D721Med (cell line): ENCODE measurements around the gene GNG7.

Source experiments
- DNase-seq: peaks from one replicate; pipeline ENCODE4 v3.0.0; 2011; ENCODE audit warnings: low spot score; ENCODE audit not compliant: insufficient read length
- FAIRE-seq: peaks from 2 replicates; lab custom pipeline; 2011; peaks lifted over from hg19 to GRCh38; lab: Jason Lieb, UNC
- TF ChIP-seq, protein P1 (sequence below): IDR thresholded peaks from 2 replicates; pipeline ENCODE4 v1.5.1; 2012; ENCODE audit warnings: mild to moderate bottlenecking, control low read depth; ENCODE audit not compliant: insufficient read depth; ENCODE audit errors: missing control alignments

GNG7 gene

DNA sequence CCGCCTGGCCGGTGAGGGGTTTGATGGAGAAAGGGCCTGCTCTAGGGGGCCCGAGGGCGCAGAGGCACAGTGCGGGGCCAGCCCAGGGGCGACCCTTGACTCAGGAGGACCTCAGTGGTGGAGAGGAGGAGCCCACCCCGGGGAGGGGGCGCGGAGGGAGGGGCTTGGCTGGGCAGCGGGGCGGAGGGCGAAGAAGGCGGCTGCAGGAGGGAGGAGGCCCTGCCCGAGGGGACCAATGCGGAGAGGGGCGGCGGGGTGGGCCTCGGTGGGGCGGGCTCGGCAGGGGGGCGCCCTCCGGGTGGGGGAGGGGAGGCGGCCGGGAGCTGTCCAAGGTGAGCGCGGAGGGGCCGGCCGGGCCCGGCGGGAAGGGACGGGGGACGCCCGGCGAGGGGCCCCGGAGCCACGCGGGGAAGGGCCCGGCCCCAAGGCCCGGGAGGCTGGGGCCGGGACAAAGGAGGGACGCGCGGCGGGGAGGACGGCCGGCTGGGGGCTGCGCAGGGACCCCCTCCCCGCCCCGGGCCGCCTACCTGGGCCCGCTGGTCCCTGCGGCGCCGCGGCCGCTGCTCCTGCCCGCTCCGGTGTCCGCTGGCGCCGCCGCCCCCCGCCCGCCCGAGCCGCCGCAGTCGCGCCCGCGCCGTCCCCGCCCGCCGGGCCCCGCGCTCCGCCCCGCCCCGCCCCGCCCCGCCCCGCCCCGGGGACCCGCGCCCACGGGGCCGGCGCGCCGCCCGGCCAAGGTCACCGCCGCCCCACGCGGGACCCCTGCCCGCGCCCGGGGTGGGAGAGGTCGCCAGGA is 18.5 kb upstream of the GNG7 start, which contains the start of gene DIRAS1:
Gene DIRAS1, minus strand, starts transcription at position 596 of the 793 bp plus-strand sequence. CDS start 3,566 bp downstream, outside the sequence.
- TF ChIP-seq, protein P1, sequence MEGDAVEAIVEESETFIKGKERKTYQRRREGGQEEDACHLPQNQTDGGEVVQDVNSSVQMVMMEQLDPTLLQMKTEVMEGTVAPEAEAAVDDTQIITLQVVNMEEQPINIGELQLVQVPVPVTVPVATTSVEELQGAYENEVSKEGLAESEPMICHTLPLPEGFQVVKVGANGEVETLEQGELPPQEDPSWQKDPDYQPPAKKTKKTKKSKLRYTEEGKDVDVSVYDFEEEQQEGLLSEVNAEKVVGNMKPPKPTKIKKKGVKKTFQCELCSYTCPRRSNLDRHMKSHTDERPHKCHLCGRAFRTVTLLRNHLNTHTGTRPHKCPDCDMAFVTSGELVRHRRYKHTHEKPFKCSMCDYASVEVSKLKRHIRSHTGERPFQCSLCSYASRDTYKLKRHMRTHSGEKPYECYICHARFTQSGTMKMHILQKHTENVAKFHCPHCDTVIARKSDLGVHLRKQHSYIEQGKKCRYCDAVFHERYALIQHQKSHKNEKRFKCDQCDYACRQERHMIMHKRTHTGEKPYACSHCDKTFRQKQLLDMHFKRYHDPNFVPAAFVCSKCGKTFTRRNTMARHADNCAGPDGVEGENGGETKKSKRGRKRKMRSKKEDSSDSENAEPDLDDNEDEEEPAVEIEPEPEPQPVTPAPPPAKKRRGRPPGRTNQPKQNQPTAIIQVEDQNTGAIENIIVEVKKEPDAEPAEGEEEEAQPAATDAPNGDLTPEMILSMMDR, result no peak
- FAIRE-seq (no peak), DNase-seq (no peak)

DNA sequence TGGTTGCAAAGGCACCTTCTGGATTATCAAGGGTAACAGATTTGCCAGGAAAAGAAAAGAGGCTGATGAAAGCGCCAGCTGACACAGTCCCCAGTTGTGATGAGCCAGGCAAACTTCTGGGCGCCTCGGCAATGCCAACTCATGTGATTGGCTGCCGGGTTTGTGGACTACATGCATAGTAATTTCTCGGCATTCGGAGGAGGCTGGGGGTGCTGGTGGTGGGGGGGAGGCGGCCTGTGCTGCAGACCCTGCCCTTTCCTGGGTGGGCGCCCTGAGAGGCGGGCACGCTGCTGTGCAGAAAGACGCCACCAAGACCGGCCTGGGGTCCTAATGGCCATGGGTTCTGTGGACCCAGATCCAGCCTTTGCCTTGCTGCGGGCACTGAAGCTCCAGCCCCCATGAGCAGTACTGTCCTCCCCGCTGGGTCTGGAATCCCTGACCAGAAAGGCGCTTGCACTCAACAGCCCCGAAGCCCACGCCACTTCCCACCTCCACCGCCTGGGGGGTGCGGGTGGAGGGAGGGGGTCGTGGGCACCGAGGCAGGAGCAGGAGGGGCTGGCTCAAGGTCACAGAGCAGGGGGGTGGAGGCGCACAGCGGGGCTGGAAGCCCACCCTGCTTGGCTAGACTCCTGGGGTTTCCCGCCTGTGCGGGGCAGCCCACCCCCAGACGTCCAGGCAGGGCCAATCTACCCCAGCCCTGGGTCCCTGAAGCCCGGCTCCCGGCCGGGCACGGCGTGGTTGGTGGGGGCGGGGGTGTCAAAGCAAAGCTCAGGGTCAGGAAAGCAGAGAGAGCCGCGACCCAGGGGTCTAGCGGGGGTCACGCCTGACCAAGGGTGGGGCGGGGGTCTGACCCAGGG is 17.7 kb upstream of the GNG7 start:
- no peak for FAIRE-seq
- DNase-seq, result no peak

DNA sequence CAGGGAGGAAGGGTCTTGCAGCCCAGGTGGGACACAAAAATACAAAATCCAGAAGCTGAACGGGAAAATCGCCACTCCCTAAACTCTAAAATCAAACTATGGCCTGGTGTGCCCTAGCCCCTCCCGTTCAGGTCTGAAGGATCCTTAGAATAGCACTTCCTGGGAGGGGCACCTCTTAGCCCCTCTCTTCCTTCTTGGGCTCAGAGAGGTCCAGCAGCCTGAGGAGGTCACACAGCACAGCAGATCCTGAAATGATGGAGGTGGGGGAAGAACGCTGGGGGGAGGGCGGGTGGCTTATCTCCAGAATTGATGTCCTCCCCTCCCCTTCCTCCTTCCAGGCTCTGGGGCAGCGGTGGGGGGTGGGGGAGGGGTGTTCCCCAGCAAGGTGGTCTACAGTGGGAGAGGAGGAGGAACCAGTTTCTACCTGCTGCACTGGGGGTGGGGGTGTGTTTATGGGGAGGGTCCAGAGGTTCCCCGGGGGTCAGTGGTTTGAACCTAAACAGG is 16.8 kb upstream of the GNG7 start:
- FAIRE-seq (no peak), DNase-seq (no peak)

More for the DNA sequence above, 17.7 kb upstream of the GNG7 start:
- TF ChIP-seq, protein P1, result no peak

DNA sequence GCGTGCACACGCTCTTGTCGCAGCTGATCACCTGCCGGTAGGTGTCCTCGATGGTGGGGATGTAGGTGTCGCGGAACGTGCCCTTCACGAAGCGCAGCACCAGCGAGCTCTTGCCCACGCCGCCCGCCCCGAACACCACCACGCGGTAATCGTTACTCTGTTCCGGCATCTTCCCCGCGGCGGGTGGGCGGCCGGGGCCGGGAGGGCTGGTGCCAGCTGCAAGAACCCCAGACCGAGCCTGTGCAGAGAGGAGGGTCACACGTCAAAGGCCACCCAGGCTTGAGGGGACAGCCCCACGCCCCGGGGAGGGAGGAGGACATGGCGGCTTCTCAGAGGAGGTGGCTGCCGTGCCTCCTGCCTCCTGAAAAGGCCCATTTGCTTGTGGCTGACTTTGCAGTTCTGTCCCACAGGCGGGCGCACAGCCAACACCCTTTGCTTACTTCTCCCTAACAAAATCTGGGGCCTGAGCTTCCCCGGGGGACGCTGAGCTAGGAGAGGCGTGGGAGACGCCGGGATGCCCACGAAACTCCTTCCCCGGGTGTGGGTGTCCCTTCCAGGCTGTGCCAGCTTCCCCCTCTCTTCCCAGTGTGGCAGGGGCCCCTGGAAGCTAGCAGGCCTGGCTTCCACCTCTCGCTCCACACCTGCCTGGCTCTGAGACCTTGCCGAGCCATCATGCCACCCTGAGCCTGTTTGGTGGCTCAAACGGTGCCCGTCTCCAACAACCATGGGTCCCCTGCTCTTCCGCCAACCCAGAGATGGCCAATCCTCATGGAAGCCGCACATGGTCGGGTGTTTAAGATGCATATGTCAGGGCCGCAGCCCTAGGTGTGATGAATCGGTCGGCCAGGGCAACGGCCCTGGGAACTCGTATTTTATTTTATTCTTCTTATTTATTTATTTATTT is 15.4 kb upstream of the GNG7 start:
- DNase-seq (no peak), FAIRE-seq (no peak)
- TF ChIP-seq, protein P1, result no peak

More for the DNA sequence above, 16.8 kb upstream of the GNG7 start:
- TF ChIP-seq, protein P1, result no peak

DNA sequence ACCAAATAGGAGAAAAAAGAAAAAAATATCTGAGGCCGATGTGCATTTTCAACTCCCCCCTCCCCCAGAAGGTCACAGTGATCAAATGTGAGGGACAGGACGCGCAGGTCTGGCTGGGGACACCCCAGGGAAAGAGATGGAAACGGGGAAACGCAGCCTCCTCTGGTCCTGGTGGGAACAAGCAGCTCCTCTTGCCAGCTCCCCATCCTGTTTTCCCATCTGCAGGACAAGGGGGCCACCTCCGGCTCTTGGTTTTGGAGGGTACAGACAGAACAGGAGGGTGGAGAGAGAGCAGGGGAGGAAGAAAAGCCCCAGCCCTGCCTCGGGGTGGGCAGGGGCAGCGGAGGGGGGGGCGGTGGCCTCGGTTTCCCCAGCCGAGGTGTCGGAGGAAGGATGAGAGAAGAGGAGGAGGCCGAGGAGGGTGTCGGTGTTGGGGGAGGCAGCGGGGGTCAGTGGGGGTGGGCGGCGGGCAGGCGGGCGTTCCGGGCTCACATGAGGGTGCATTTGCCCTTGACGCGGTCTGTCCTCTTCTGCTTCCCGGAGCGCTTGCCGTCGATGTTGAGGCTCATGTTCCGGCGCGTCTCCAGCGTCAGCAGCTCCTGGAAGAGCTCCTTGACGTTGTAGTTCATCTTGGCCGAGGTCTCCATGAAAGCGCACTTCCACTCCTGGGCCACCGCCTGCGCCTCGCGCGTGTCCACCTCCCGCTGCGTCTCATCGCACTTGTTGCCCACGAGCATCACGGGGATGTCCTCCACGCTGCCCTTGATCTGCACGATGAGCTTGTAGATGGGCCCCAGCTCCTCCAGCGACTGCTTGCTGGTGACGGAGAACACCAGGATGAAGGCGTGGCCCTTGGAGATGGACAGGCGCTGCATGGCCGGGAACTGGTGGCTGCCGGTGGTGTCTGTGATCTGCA is 14.5 kb upstream of the GNG7 start:
- no peak for DNase-seq
- FAIRE-seq, result no peak
- TF ChIP-seq, protein P1, result no peak
